NOMO-1 (cell line): Measurements from ENCODE around the gene CNTN4.

Source experiments
- DNase-seq, 2 experiments: peaks; one replicate each; lab custom pipeline; 2025; ENCODE audit not compliant: unreplicated experiment in 2 of 2; lab: John Stamatoyannopoulos, UW

Gene CNTN4

DNA sequence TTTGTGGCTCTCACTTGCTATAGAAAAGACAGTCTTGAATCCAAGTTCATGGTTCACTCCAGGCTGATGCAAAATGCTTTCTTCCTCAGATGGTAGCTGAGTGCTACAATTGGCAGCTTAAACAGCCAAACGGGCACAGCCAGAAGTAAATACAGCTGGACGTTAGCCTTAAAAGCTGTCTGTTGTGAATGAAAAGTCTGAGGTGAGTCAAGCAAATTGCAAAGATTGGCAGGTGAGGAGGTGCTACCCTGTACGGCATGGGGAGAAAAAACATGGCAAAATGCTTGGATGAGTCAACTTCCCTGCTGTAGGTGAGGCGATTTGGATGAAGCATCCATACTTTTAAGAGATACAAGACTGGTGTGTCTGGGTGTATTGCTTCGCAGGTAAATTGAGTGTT lies 971.1 kb downstream of the CNTN4 start:
- DNase-seq = no peak

DNA sequence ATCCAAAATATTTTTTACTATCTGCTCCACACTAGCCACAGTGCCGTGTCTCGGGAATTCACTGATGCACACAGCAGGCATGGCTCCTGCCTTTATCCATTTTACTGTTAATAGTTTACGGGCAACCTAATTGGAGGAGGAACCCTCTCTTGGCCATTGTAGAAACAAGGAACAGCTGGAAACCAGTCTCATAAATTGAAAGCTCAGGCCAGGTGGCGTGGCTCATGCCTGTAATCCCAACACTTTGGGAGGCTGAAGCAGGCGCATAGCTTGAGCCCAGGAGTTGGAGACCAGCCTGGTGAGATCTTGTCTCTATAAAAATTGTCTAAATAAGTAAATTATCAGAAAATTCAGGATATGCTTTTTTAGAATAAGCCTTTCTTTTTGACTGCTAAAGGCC lies 972.5 kb downstream of the CNTN4 start:
- no peak for DNase-seq

DNA sequence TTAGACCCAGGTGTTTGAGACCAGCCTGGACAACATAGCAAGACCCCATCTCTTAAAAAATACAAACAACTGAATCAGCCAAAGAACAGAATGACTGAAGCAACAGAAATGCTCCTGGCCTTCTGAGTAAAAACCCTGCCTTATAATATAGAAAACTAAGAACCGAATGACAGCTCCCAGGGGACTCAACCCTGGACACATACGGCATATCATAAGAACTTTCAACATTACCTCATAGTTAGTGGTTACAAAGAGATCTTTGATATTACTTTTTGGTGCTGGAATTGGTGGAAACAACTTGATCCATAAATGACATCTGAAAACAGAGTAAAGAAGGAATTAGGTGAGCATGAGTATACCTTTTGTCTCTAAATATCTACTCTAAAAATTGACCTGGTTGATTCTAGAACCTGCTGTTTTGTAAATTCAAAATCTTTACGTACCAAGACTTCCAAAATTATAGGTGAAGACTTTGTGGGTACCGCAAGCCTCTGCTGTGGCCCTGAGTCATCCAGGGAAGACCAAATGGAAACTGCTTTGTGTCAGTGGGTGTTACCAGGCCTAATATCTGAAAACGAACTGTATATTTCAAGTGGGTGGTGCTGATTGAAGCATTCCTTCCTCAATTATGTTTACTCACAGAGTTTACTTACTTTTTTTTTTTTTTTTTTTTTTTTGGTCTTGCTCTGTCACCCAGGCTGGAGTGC lies 976.0 kb downstream of the CNTN4 start:
- no peak for DNase-seq

DNA sequence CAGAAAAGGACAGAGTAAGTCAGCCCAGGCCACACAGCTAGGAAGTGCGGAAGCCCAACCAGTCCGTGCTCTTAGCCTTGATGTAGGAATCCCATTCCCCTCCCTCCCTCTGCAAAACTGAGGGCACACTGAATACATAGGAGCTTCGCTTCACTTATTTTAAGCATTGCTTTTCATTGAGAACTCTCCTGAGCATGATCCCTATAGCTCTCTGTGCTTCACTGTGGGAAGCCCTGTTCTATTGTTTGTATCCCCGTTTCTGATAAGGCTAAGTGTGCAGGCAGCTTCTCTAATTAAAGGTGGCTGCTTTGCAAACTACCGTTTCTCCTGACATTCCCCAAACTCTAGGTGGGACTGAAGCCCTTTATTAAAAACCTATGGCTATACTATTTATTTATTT lies 981.6 kb downstream of the CNTN4 start:
- DNase-seq = no peak

DNA sequence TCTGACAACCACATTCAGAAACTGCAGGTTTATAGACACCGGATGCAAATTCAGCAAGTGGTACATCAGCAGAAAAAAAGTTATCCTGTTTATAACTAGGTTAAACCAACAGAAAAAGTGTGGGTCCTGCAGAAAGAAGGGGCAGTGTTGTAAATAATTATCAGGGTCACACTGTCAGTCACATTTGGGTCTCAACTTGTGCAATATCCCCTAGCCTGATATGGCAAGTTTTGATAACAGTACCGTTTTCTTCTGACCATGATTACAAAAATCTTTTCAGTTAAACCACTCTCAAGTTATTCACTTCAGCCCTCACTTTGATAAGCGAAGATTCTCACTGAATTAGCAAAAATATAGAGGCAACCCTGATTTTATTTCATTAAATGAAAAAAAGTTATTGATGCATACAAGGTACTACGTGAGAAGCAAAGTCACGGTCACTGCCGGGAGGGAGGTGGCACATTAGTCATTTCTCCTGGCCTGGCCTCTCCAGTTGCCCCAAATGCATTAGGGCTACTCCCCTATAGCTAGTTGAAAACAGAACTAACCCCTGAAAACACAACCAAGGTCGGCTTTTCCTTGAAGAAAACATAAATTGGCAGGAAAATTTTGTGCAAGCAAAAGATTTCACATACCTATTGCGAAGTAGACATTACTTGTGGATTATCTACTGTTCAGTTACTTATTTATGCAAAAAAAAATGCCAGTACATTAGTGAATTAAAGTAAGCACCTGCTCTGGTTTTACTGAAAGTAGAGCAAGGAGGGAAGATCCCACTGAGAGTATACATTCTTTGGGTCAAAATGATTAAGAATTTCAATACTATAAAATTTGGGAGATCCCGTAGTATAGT lies 982.9 kb downstream of the CNTN4 start:
- DNase-seq = no peak

DNA sequence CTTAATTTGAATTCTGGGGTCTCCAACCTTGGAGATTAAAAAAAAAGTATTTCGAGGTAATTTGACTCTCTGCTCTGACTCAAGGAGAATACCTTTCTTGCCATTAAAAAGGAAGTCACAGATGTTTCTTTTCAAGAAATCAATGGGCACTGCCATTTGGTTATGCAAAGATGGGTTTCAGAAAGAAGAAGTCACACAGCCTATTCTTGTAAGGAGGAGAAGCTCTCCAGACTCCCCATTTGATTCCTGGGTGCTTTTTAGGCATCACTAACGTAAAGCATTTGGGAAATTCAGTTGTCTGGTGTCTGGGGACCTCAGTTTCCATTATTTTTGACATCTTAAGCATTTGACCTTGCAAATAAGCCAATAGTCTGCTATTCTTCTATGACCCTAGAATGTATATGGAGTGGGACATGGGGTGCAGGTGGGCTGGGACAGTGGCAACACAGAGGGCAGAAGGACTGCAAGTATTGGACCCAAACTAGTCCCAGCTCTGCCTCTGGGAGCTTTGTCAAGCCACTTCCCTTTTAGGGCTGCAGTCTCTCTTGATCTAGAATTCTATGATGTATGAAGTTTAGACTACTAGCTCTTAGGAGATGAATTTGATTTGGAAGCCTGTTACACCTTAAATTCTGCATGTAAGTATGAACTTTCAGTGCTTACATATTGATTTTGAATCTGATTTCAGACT lies 983.7 kb downstream of the CNTN4 start:
- DNase-seq = no peak

DNA sequence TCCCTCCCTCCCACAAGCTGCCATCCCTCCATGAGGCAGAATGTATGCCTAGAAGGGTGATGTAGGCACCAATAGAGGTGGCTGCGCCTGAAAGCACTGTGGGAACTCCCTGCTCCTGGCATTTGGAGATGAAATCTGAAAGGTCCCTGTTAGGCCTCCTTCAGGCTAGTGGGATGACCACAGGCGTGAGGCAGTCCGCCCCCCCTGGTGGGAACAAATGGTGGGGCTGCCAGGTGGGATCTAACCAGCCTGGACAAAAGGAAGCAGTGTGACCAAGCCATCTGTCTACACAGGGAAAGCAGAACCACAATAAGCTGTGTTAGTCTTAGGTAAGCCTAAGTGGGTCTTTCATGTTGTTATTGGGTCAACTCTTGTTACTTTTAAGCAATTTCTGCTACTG lies 986.2 kb downstream of the CNTN4 start:
- no peak for DNase-seq

DNA sequence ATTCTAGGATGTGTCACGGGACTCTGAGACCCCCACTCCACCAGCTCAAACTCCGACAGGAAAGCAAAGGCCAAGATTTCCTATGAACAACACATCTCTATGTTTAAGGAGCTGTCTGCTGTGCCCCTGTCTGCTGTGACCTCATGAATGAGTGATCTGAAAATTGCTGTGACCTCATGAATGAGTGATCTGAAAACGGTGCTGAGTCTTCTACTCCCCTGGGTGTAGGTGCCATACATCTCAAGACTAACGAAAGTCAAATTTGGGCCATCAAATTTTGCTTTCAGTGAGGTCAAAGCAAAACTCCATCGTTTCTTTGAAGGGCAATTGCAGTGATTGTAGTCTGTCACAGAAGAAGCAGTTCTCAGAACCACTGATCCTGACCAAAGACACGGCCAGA lies 987.1 kb downstream of the CNTN4 start:
- DNase-seq = no peak

DNA sequence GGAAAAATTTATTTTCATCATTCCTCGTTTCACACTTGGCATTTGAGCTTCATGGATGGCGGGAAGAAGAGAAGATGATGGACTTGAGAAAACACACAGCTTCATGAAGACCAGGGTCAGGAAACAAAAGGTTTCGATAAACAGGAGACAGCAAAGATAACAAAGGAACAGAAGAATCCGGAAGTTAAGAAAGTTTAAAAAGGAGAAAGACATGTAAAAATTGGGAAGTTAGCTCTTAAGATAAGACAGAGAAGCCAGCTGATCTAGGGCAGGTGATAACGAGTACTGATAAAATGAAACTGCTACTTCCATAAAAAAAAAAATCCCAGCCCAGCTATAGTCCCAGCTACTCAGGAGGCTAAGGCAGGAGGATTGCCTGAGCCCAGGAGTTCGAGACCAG lies 987.6 kb downstream of the CNTN4 start:
- peak in 1 of 2 experiments; percentile 59 for DNase-seq

DNA sequence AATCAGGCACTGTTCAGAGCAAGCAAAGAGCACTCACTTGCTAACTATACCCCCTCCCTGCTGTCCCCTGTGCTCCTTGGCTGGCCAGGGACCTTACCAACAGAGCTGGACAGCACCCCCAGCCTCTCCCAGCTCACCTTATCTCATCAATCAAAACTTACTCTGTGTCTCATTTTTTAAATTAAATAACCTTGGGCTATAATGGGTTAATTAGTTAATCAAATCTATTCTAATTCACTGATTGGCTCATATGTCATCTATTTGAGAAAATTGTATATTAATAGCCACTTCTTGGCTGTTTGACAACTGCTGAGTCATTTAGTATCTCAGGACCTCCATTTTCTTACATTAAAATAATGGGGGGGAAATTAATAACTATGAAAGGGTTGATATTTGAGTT lies 988.6 kb downstream of the CNTN4 start:
- DNase-seq = no peak

DNA sequence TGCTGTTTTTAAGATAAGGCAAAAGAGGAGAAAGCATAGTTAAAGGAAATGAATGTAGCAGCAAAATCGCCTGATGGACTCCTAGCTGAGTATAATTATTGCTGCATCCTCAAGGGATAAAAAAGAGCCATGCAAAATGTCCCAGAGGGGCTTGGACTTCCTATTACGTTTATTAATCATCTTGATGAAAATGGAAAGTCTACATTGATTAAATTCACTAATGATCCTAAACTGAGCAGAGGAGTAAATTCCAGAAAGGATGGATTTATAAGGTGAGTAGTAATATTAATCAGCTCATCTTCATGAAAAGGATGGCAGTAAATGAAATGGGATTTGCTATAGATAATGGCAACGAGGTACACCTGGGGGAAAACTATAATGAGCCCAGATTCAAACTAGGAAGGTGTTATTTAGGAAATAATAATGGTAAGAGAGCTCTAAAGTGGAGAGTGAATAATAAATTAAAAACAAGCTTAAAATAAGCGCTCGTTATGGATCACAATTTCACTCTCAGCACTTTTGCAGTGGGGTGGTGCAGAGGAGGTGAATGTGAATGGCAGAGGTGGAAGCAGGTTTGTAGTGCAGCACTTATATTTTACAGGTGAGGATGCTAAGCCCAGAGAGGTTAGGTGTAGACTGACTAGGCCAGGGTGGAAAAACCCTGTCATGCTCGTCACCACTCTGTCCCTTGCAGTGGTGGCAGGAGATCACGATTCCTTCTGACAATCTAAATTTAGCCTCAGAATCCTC lies 989.2 kb downstream of the CNTN4 start:
- no peak for DNase-seq

DNA sequence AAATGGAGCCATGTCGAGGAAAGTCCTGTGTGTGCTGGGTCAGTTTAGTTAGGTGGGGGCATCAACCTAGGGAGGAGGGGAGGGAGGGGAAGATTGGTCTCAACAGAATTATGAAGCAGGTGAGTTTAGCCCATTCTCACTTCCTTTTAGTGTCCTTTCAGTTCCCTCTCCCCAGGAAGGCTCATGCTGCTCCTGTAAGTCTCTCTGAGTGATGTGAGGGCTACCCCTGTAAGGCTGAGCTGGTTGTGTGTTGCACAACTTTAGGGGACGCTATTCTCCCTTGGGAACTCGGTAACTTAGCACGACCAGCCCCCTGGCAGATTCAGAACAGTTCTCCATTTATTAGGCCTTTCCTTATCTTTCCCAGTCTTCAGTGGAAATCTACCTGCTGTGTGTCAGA lies 990.4 kb downstream of the CNTN4 start:
- peak in 1 of 2 experiments; percentile 44 for DNase-seq

DNA sequence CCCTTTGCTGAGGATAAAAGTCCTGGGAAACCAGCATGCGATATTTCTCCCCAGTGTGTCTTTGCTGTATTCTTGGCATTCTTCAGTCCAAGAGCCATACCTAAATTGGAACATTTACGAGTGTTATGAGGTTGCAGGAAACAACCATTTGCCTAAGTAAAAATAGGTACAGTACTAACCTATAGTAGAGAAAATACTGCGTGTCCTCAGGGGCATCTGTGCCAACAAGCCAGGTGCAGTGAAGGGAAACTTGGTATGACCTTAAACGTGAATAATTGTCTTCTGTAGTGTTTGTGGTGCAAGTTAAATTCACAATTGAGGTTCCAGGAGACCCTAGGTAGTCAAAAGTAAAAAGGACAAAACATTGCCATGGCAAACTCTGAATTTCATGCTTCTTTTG lies 999.3 kb downstream of the CNTN4 start:
- no peak for DNase-seq

DNA sequence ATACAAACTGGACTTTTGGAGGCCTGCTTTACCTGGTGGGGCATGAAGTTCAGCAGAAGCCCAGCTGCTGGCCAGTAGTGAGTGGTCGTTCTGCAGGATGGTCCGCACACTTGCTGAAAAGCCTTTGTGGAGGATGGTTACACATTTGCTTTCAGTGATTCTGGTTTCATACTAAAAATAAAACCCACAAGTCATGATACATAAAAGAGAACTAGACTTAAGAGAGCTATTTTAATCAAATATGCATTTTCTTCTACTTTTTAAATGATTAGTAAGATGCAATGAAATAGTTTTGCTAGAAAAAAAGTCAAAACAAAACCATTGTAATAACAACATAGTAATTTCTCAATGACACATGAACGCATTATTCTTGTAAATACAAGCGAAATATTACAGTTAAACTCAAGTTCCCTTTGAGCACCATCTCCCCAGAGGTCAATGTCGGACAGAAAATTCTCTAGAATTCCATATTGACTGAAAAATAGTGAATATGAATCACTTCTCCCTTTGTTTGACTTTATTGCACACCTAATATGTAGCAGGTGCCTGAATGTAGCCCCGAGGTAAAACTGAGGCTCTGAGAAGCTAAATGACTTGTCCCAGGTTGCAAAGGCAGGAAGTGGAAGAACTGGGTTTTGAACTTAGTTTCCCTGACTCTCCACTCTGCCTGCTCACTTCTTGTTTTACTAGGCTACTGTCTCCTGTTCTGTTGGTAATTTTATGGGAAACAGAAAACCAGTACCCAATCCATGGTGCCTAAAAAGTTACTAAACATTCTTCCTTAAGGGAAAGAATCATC lies 1003.2 kb downstream of the CNTN4 start:
- DNase-seq = no peak

DNA sequence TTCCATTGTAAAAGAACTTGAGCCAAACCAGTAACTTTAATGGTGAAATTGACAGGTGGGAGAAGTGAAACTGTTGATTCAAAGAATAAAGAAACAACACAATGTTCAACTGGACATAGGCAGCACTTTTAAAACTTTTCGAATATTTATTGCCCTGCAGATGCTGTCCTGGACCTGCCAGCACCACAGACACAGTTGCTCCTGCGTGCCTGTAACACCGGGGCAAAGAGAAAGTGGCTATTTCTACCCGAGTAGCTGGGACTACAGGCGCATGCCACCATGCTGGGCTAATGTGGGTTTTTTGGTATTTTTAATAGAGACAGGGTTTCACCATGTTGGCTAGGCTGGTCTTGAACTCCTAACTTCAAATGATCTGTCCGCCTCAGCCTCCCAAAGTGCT lies 1004.1 kb downstream of the CNTN4 start:
- DNase-seq = no peak

DNA sequence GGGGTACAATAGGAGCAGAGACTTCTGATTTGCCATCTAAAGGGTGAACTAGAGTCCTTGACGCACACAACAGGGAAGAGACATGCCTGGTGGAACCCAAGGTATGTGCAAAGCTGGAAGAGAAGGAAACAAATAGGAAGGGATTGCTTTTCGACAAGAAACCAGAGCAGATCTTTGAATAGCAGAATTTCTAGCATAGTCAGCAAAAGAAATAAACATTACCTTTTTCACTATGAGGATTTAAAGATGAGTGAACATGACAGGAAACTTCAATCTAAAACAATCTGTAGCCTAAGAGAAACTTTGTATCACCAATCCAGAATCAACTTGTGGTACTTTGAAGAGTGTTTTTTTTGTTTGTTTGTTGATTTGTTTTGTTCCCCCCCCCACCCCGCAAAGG lies 1006.6 kb downstream of the CNTN4 start:
- no peak for DNase-seq

DNA sequence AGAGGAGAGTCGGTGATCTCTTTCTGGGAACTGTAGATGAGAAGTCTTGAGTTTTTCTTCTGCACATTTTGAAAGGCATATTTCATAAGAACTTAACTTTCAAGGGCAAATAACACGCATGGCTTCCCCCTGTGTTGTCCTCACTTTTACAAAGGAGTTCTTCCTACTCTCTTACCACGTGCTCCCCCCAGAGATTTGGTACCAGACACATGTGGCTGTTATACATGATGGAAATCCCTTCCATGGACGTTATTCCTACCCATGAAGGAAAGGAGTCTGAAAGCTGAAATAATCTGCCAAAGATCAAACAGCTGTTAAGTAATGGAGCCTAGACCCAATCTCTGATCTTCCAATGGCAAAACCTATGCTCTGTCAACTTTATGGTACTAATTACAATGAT lies 1007.1 kb downstream of the CNTN4 start:
- DNase-seq = no peak

DNA sequence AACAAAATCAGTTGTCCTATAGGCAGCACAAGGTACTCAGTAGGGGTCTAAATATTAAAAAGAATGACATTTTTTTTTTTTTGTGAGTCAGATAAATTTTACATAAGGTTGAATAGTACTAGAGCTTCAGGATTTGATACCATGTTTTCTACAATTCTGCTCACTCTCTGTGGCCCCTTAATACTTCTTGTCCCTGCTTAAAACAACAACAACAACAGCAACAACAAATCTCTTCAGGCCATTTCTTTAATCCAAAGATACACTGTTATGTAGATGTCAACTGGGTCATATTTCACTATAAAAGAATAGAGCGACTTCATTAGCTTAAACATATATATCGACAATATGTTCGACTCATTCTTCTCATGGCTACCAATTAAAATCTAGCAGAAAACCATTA lies 1008.5 kb downstream of the CNTN4 start:
- DNase-seq = no peak
